GM23248 (cell line): ENCODE data around the gene OR2A2. TPM values are rescaled to one million over a fixed set of nuclear protein-coding genes. Genes with fewer than 3 reads are reported as not detected.
"Not testable (repeated sequence)": the region's sequence is repeated elsewhere in the genome, so short reads cannot be mapped to it uniquely, and the experiment has no call there.

Experiments used
- DNase-seq: peaks from one replicate; pipeline ENCODE4 v3.0.0-alpha.2; 2015
- H2AFZ ChIP-seq: fragments of 200-600 bp; sonication (generic); 2 replicates; pipeline ENCODE4 v1.6.1; 2016; ENCODE audit warnings: antibody characterized with exemption
- H3F3A ChIP-seq: fragments of 200-600 bp; sonication (generic); 2 replicates; pipeline ENCODE4 v1.6.1; 2016; ENCODE audit warnings: mild to moderate bottlenecking, antibody characterized with exemption, mixed run types; ENCODE audit not compliant: insufficient read depth
- H3K27ac ChIP-seq: fragments of 200-600 bp; sonication (generic); 2 replicates; pipeline ENCODE4 v1.5.1; 2016; ENCODE audit warnings: mild to moderate bottlenecking
- H3K27me3 ChIP-seq: fragments of 200-600 bp; sonication (generic); replicated peaks from 2 replicates; pipeline ENCODE4 v1.6.1; 2016; ENCODE audit warnings: mild to moderate bottlenecking; ENCODE audit not compliant: insufficient read depth
- H3K36me3 ChIP-seq: fragments of 200-600 bp; sonication (generic); 2 replicates; pipeline ENCODE4 v1.6.1; 2016; ENCODE audit warnings: low read depth, mild to moderate bottlenecking
- H3K4me1 ChIP-seq: fragments of 200-600 bp; sonication (generic); 2 replicates; pipeline ENCODE4 v1.6.1; 2016; ENCODE audit warnings: mild to moderate bottlenecking; ENCODE audit not compliant: insufficient read depth
- H3K4me2 ChIP-seq: fragments of 200-600 bp; sonication (generic); one replicate; pipeline ENCODE4 v1.6.1; 2016; ENCODE audit warnings: mild to moderate bottlenecking; ENCODE audit not compliant: unreplicated experiment
- H3K4me3 ChIP-seq: fragments of 200-600 bp; sonication (generic); 2 replicates; pipeline ENCODE4 v1.5.1; 2016; ENCODE audit warnings: mild to moderate bottlenecking
- H3K79me2 ChIP-seq: fragments of 200-600 bp; sonication (generic); 2 replicates; pipeline ENCODE4 v1.6.1; 2016; ENCODE audit warnings: mild to moderate bottlenecking; ENCODE audit not compliant: insufficient read depth
- H3K9ac ChIP-seq: fragments of 200-600 bp; sonication (generic); 2 replicates; pipeline ENCODE4 v1.6.1; 2016; ENCODE audit warnings: mild to moderate bottlenecking
- H3K9me2 ChIP-seq: fragments of 200-600 bp; sonication (generic); 2 replicates; pipeline ENCODE4 v1.6.1; 2016; ENCODE audit warnings: mixed run types, mild to moderate bottlenecking, moderate library complexity; ENCODE audit not compliant: insufficient read depth
- H3K9me3 ChIP-seq: fragments of 200-600 bp; sonication (generic); one replicate; pipeline ENCODE4 v1.6.1; 2017; ENCODE audit warnings: low read depth
- H4K20me1 ChIP-seq: fragments of 200-600 bp; sonication (generic); 2 replicates; pipeline ENCODE4 v1.6.0; 2016; ENCODE audit not compliant: insufficient read depth
- EZH2 ChIP-seq: fragments of 200-600 bp; sonication (generic); IDR thresholded peaks from 2 replicates; pipeline ENCODE4 v1.6.1; 2018; ENCODE audit warnings: antibody characterized with exemption, mild to moderate bottlenecking; ENCODE audit not compliant: insufficient read depth, poor library complexity, severe bottlenecking
- EZH2phosphoT487 ChIP-seq: fragments of 200-600 bp; sonication (generic); IDR thresholded peaks from 2 replicates; pipeline ENCODE4 v1.6.1; 2018; ENCODE audit warnings: antibody characterized with exemption, moderate library complexity, mild to moderate bottlenecking, low read depth; ENCODE audit not compliant: insufficient read depth
- WGBS, 2 experiments: methylation state at CpG; one replicate each; pipeline ENCODE4 v1.1.6; 2015 to 2017; ENCODE audit warnings: low lambda C conversion rate in 2 of 2, low coverage in 1 of 2; ENCODE audit errors: missing lambda C conversion rate in 2 of 2; 5-methylcytosine and 5-hydroxymethylcytosine counted together
- in situ Hi-C: fragments of 300-500 bp; cut with MboI; formaldehyde crosslinking; loops from 2 replicates; pipeline ENCODE4 v1.15.0; 2020
- polyA plus RNA-seq: library from polyadenylated mRNA; unstranded; fragments of >200 nt; fragmentation: Nextera tagmentation; extraction: Ambion mirVana; gene quantifications from 2 replicates; pipeline ENCODE4 v1.2.1, GENCODE V29; 2016
- total RNA-seq: library from RNA; depleted of rRNA; stranded (reverse); fragments of >200 nt; shearing (Covaris generic); gene quantifications from 2 replicates; pipeline ENCODE4 v1.2.3, GENCODE V29; 2014

OR2A2 gene
- total and polyA plus RNA-seq, 2 experiments from 2014 or later: not detected

- no peak overlapping the region for H3K9ac ChIP-seq
- no peaks in the 10 kb centered on the region for H4K20me1 ChIP-seq
- no peak overlapping the region for H2AFZ ChIP-seq
- 0% methylated on average over 1 of the region's 1 CpG for WGBS, 2 experiments
- no peaks in the 10 kb centered on the region for H3K79me2 ChIP-seq
- H3K4me3 ChIP-seq: no peak overlapping the region
- H3K9me3 ChIP-seq: no peaks in the 10 kb centered on the region
- no peaks in the 10 kb centered on the region for H3K9me2 ChIP-seq
- H3K4me2 ChIP-seq: no peak overlapping the region
- no peak for DNase-seq
- in situ Hi-C loops: no loop called here
- TF ChIP-seq EZH2phosphoT487 (no peak), EZH2 (no peak)
- H3K27me3 ChIP-seq: no peaks in the 10 kb centered on the region
- no peaks in the 10 kb centered on the region for H3K36me3 ChIP-seq
- no peak overlapping the region for H3K27ac ChIP-seq
- H3F3A ChIP-seq: no peaks in the 10 kb centered on the region
- H3K4me1 ChIP-seq: no peaks in the 10 kb centered on the region
These were observed 4.3 kb downstream of the OR2A2 start for GRCh38 chr7:144113651-144114050.

GRCh38 chr7:144118341-144118740 lies 9.0 kb downstream of the OR2A2 start:
- DNase-seq: no peak
- Histone ChIP-seq H3K4me1 (no peaks in the 10 kb centered on the region), H3K4me2 (no peak overlapping the region), H3F3A (no peaks in the 10 kb centered on the region), H3K27me3 (no peaks in the 10 kb centered on the region; the same call in 1 of the 2 replicates), H3K9ac (no peak overlapping the region), H4K20me1 (no peaks in the 10 kb centered on the region), H3K36me3 (no peaks in the 10 kb centered on the region), H3K4me3 (no peak overlapping the region), H3K27ac (no peak overlapping the region), H3K9me3 (no peaks in the 10 kb centered on the region), H2AFZ (no peak overlapping the region), H3K9me2 (no peaks in the 10 kb centered on the region), H3K79me2 (no peaks in the 10 kb centered on the region)
- TF ChIP-seq EZH2phosphoT487 (no peak), EZH2 (no peak)
- 42 to 46% methylated on average over 8 of the region's 8 CpGs for WGBS, 2 experiments
- in situ Hi-C loops: no loop called here

GRCh38 chr7:144122876-144123275 lies 13.5 kb downstream of the OR2A2 start, which contains the start of gene OR2A14:
OR2A14 (plus strand) TSS chr7:144123176; CDS start chr7:144129113, 5,937 bp downstream.
- 17 to 19% methylated on average over 1 of the region's 1 CpG for WGBS, 2 experiments
- Histone ChIP-seq H3K36me3 (no peaks in the 10 kb centered on the region), H3K4me3 (no peak within 1 kb of the TSS), H3K27ac (no peak within 1 kb of the TSS), H3K79me2 (no peaks in the 10 kb centered on the region), H3K9me2 (no peaks in the 10 kb centered on the region), H3K9ac (no peak within 1 kb of the TSS), H3K4me1 (no peaks in the 10 kb centered on the region), H2AFZ (no peak within 1 kb of the TSS), H4K20me1 (no peaks in the 10 kb centered on the region), H3K4me2 (no peak within 1 kb of the TSS), H3K9me3 (no peaks in the 10 kb centered on the region), H3K27me3 (no peaks in the 10 kb centered on the region; the same call in 1 of the 2 replicates), H3F3A (no peaks in the 10 kb centered on the region)
- no peak for TF ChIP-seq EZH2
- no peak for TF ChIP-seq EZH2phosphoT487
- DNase-seq: no peak
- in situ Hi-C loops: no loop called here

GRCh38 chr7:144127714-144128334 lies 18.4 kb downstream of the OR2A2 start:
- no peak overlapping the region for H3K9ac ChIP-seq
- H3F3A ChIP-seq: no peaks in the 10 kb centered on the region
- TF ChIP-seq EZH2: no peak
- TF ChIP-seq EZH2phosphoT487: no peak
- no peaks in the 10 kb centered on the region for H3K9me2 ChIP-seq
- in situ Hi-C loops: no loop called here
- DNase-seq: peak; percentile 83
- H3K27ac ChIP-seq: no peak overlapping the region
- no peaks in the 10 kb centered on the region for H3K9me3 ChIP-seq
- no peak overlapping the region for H3K4me2 ChIP-seq
- no peak overlapping the region for H3K4me3 ChIP-seq
- H4K20me1 ChIP-seq: no peaks in the 10 kb centered on the region
- 7 to 8% methylated on average over 6 of the region's 6 CpGs for WGBS, 2 experiments
- H3K79me2 ChIP-seq: no peaks in the 10 kb centered on the region
- H3K4me1 ChIP-seq: no peaks in the 10 kb centered on the region
- no peak overlapping the region for H2AFZ ChIP-seq
- no peaks in the 10 kb centered on the region for H3K36me3 ChIP-seq
- no peaks in the 10 kb centered on the region for H3K27me3 ChIP-seq

GRCh38 chr7:144129601-144130000 lies 20.2 kb downstream of the OR2A2 start:
- in situ Hi-C loops: not testable (repeated sequence)

More at GRCh38 chr7:144129601-144130000, 20.2 kb downstream of the OR2A2 start:
- H3K79me2 ChIP-seq, H3K4me2 ChIP-seq, H3K4me3 ChIP-seq, H4K20me1 ChIP-seq, H2AFZ ChIP-seq, H3K9me3 ChIP-seq, H3K27ac ChIP-seq, H3F3A ChIP-seq, H3K27me3 ChIP-seq, H3K9ac ChIP-seq, H3K36me3 ChIP-seq, H3K4me1 ChIP-seq, DNase-seq, H3K9me2 ChIP-seq: not testable (repeated sequence)
- 64% methylated on average over 9 of the region's 9 CpGs for WGBS, 2 experiments
